DOHH2 (cell line): ENCODE data around the gene TNFRSF25.
"Not testable (repeated sequence)": the region's sequence is repeated elsewhere in the genome, so short reads cannot be mapped to it uniquely, and the experiment has no call there.

ENCODE experiments used
- H3F3A ChIP-seq: fragments of 200-600 bp; sonication (generic), shearing (Covaris generic); 2 replicates; pipeline ENCODE4 v1.6.0; 2016; ENCODE audit warnings: antibody characterized with exemption, mild to moderate bottlenecking; ENCODE audit not compliant: control insufficient read depth, insufficient read depth
- H3K27ac ChIP-seq: fragments of 200-600 bp; sonication (generic); 2 replicates; pipeline ENCODE4 v1.5.1; 2014; ENCODE audit warnings: low read depth, mild to moderate bottlenecking, low read length, moderate library complexity
- H3K27me3 ChIP-seq: fragments of 200-600 bp; sonication (generic); 2 replicates; pipeline ENCODE4 v1.6.1; 2014; ENCODE audit warnings: mild to moderate bottlenecking, low read length, mixed read lengths; ENCODE audit not compliant: control insufficient read depth
- H3K36me3 ChIP-seq: fragments of 200-600 bp; sonication (generic); 2 replicates; pipeline ENCODE4 v1.6.1; 2014; ENCODE audit warnings: mild to moderate bottlenecking, low read length, moderate library complexity, mixed read lengths; ENCODE audit not compliant: control insufficient read depth
- H3K4me1 ChIP-seq: fragments of 200-600 bp; sonication (generic); 2 replicates; pipeline ENCODE4 v1.6.1; 2014; ENCODE audit warnings: mild to moderate bottlenecking, low read length, mixed read lengths; ENCODE audit not compliant: control insufficient read depth
- H3K4me2 ChIP-seq: fragments of 200-600 bp; sonication (generic); 2 replicates; pipeline ENCODE4 v1.6.0; 2014; ENCODE audit warnings: mild to moderate bottlenecking, low read length, moderate library complexity
- H3K4me3 ChIP-seq: fragments of 200-600 bp; sonication (generic); 2 replicates; pipeline ENCODE4 v1.5.1; 2014; ENCODE audit warnings: mild to moderate bottlenecking, low read length, mixed read lengths
- H3K79me2 ChIP-seq: fragments of 200-600 bp; sonication (generic); 2 replicates; pipeline ENCODE4 v1.6.1; 2014; ENCODE audit warnings: mild to moderate bottlenecking, low read length, mixed read lengths; ENCODE audit not compliant: control insufficient read depth
- H3K9me2 ChIP-seq: fragments of 200-600 bp; sonication (generic); replicated peaks from 2 replicates; pipeline ENCODE4 v1.6.1; 2014; ENCODE audit warnings: mild to moderate bottlenecking, low read length, mixed read lengths; ENCODE audit not compliant: control insufficient read depth
- H3K9me3 ChIP-seq: fragments of 200-600 bp; sonication (generic); 2 replicates; pipeline ENCODE4 v1.6.1; 2014; ENCODE audit warnings: antibody characterized with exemption, low read length, mixed read lengths; ENCODE audit not compliant: control insufficient read depth, insufficient read depth
- H4K20me1 ChIP-seq: fragments of 200-600 bp; sonication (generic); 2 replicates; pipeline ENCODE4 v1.6.0; 2014; ENCODE audit warnings: low read depth, mild to moderate bottlenecking, antibody characterized with exemption, low read length, moderate library complexity; ENCODE audit not compliant: control insufficient read depth, insufficient read depth
- EZH2phosphoT487 ChIP-seq: fragments of 200-600 bp; sonication (generic); IDR thresholded peaks from 2 replicates; pipeline ENCODE4 v1.6.1; 2017; ENCODE audit warnings: borderline replicate concordance, mild to moderate bottlenecking, antibody characterized with exemption, low read length, moderate library complexity, mixed read lengths
- TF ChIP-seq, protein P1 (sequence below): fragments of 200-600 bp; sonication (generic); IDR thresholded peaks from one replicate; pipeline ENCODE4 v1.5.1; 2014; ENCODE audit warnings: antibody characterized with exemption, mild to moderate bottlenecking, low read depth, low read length; ENCODE audit not compliant: poor library complexity, severe bottlenecking

Gene TNFRSF25

DNA sequence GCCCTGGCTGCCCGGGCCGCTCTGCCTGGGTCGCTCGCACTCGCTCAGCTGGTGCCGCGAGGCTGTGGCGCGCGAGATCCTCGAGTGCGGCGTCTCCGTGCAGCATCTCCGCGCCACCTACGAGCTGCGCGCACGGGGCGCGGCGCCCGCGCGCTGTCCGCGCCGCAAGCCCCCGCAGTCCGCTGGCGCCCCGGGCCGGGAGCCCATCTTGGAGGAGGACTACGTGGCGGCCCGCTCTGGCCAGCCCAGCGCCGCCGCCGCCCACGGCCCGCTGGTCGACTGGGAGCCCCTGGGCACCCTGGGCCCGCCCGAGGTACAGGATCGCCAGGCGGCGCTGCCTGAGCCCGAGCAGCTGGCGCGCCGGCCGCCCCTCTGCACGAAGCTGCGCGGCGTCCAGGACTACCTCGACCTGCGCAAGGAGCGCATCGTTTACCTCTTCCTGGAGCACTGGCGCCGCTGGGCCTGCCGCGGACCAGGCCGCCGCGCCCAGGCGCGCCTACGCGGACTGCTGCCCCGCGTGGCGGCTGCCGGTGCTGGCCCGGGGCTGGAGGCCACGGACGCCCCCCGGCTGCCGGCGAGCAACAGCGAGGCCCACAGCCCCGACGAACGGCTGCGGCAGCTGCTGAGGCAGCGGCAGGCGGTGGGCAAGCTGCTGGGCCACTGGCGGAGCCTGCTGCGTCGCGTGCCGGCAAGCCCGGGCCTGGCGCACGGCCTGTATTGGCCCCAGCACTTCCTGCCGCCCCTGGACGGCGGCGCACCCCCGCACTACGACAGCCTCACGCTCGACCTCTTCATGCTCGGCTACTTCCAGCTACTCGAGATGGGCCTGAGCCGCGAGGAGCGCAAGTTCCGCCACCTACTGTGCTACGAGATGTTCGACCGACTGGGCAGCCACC, 10.9 kb downstream of the TNFRSF25 start:
- Histone ChIP-seq H3K4me1 (no peaks in the 10 kb centered on the region), H3K27me3 (peaks cover 4% of the 10 kb centered on the region), H4K20me1 (no peaks in the 10 kb centered on the region)

DNA sequence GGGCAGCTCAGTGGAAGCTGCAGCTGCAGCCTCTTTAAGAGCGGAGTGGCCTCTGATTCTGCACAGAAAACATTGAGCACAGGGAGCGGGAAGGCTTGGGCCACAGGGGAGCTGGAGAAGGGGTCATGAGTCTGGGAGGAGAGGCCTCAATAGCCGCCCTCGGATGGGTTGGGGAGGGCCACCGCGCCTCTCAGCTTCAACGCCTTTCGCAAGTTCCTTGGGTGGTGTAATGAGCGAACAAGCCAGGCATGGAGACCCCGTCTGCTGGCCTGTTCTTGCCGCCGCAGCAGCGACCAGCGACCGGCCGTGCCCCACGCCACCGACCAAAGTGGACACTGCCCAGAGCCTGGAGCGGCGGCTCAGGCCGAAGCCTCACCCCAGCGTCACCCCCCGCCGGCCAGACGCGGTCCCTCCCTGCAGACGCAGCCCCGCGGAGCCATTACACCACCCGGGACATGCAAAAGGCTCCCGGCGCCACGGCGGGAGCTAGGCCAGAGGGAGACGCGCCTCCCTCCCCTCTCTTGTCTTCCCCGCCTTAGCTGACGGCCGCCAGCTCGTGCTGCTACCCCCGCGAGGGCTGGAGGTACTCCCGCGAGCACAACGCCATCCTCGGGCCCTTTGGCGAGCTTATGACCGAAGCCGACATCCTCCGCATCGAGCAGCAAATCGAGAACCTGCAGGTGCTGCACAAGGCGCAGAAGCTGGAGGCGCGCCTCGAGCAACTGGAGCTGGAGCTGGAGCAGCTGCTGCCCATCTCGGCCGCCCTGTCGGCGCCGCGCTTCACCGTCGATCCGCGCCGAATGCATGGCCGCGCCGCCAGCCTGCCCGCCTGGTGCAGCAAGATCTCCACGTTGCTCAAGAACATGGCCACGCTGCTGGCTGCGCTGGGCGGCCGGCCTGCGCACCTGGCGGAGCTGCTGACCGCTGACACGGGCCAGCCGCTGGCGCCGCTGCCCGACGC, 11.8 kb downstream of the TNFRSF25 start:
- H3K4me2 ChIP-seq, H3F3A ChIP-seq, H3K27me3 ChIP-seq, H4K20me1 ChIP-seq, H3K4me1 ChIP-seq, H3K9me3 ChIP-seq, H3K79me2 ChIP-seq, H3K36me3 ChIP-seq, H3K9me2 ChIP-seq, H3K4me3 ChIP-seq, H3K27ac ChIP-seq: not testable (repeated sequence)

More for the DNA sequence above, 10.9 kb downstream of the TNFRSF25 start:
- H3K27ac ChIP-seq, result no peak overlapping the region
- H3K36me3 ChIP-seq, result no peaks in the 10 kb centered on the region
- no peaks in the 10 kb centered on the region for H3F3A ChIP-seq
- no peak overlapping the region for H3K4me3 ChIP-seq
- no peaks in the 10 kb centered on the region for H3K9me3 ChIP-seq
- no peak overlapping the region for H3K4me2 ChIP-seq
- no peaks in the 10 kb centered on the region for H3K79me2 ChIP-seq
- no peaks in the 10 kb centered on the region for H3K9me2 ChIP-seq
- TF ChIP-seq EZH2phosphoT487, result no peak
- TF ChIP-seq, protein P1, sequence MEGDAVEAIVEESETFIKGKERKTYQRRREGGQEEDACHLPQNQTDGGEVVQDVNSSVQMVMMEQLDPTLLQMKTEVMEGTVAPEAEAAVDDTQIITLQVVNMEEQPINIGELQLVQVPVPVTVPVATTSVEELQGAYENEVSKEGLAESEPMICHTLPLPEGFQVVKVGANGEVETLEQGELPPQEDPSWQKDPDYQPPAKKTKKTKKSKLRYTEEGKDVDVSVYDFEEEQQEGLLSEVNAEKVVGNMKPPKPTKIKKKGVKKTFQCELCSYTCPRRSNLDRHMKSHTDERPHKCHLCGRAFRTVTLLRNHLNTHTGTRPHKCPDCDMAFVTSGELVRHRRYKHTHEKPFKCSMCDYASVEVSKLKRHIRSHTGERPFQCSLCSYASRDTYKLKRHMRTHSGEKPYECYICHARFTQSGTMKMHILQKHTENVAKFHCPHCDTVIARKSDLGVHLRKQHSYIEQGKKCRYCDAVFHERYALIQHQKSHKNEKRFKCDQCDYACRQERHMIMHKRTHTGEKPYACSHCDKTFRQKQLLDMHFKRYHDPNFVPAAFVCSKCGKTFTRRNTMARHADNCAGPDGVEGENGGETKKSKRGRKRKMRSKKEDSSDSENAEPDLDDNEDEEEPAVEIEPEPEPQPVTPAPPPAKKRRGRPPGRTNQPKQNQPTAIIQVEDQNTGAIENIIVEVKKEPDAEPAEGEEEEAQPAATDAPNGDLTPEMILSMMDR, result no peak

DNA sequence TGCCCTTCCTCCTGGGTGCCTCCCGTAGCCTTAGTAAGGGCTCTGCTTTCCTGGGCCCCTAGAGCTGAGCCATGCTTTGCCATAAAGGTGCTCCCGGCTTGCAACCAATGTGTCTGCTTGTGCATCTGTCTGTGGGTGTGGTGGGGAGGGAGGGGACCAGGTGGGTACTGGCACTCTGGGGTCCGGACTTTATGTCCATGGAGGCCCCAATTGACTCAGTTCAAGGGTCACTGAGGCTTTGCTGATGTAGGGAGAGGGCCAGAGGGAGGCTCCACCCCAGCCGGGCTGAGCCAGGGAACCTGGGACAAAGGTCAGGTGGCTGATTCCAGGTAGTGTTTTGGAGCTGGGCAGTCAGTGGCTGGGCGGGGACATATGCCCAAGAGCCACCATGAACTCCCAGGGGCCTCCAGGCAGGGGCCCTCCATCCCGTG, 15.0 kb downstream of the TNFRSF25 start:
- TF ChIP-seq, protein P1, result no peak
- no peak for TF ChIP-seq EZH2phosphoT487
- peaks cover 36% of the 10 kb centered on the region for H3K27me3 ChIP-seq
- no peaks in the 10 kb centered on the region for H4K20me1 ChIP-seq
- peaks cover 13% of the 10 kb centered on the region for H3K4me1 ChIP-seq
- no peaks in the 10 kb centered on the region for H3K36me3 ChIP-seq
- no peaks in the 10 kb centered on the region for H3K9me3 ChIP-seq
- H3K79me2 ChIP-seq, result no peaks in the 10 kb centered on the region
- no peaks in the 10 kb centered on the region for H3F3A ChIP-seq
- H3K4me3 ChIP-seq, result no peak overlapping the region
- no peaks in the 10 kb centered on the region for H3K9me2 ChIP-seq
- no peak overlapping the region for H3K27ac ChIP-seq
- no peak overlapping the region for H3K4me2 ChIP-seq

DNA sequence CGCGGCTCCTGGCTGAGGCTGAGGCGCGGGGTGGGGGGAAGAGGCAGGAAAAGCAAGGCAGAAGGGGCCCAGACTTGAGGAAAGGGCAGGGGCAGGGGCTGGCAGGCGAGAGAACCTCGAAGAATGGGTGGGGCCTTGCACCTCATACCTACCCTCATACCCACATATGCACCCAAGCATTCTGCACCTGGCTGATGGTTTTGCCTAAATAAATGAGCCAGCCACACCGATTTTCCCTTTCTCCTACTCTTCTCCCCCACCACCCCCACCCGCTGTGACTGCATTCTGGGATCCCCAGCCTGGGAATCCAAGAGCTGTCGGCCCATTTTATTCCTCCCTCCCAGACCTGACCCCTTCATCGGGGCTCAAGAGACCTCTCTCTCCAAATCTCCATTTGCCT, 15.5 kb downstream of the TNFRSF25 start:
- H4K20me1 ChIP-seq, H3K36me3 ChIP-seq, H3K27ac ChIP-seq, H3K4me3 ChIP-seq, H3K9me3 ChIP-seq, H3K9me2 ChIP-seq, H3K4me2 ChIP-seq, H3F3A ChIP-seq, H3K79me2 ChIP-seq: not testable (repeated sequence)
- Histone ChIP-seq H3K4me1 (peaks cover 13% of the 10 kb centered on the region), H3K27me3 (peaks cover 36% of the 10 kb centered on the region)
